Vagina (tissue), 2 donors: ENCODE data around the gene FXYD3.

Source experiments
- POLR2A ChIP-seq, 2 donors: fragments of 450-650 bp; IDR thresholded peaks; one replicate each; pipeline ENCODE4 v1.6.1; 2017; ENCODE audit warnings: antibody characterized with exemption in 2 of 2, mild to moderate bottlenecking in 2 of 2, moderate library complexity in 2 of 2
- TF ChIP-seq, protein P1 (sequence below), 3 experiments: fragments of 450-650 bp in 2 of 3; fragments of 200-600 bp in 1 of 3; sonication (generic) in 1 of 3; IDR thresholded peaks; one replicate each; pipeline ENCODE4 v1.5.1; 2017 to 2019; ENCODE audit warnings: antibody characterized with exemption in 3 of 3, mild to moderate bottlenecking in 2 of 3, moderate library complexity in 2 of 3

DNA sequence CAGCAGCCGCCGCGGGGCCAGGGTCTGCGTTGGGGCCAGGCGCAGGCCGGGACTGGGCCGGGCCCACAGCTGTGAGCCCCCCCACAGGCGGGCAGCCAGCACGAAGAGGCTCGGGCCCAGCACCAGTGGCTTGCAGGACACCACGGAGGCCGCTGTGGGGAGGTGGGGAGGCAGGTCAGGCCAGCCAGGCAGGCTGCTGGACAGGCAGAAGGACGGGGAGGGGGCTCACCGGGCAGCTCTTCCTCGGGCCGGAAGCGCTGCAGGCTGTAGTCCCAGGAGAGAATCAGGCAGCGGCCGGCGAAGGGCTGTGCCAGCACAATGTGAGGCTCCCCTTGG lies 11.0 kb downstream of the FXYD3 start:
- TF ChIP-seq POLR2A (IDR thresholded peaks at IDR 0.05): no peak
- TF ChIP-seq, protein P1, sequence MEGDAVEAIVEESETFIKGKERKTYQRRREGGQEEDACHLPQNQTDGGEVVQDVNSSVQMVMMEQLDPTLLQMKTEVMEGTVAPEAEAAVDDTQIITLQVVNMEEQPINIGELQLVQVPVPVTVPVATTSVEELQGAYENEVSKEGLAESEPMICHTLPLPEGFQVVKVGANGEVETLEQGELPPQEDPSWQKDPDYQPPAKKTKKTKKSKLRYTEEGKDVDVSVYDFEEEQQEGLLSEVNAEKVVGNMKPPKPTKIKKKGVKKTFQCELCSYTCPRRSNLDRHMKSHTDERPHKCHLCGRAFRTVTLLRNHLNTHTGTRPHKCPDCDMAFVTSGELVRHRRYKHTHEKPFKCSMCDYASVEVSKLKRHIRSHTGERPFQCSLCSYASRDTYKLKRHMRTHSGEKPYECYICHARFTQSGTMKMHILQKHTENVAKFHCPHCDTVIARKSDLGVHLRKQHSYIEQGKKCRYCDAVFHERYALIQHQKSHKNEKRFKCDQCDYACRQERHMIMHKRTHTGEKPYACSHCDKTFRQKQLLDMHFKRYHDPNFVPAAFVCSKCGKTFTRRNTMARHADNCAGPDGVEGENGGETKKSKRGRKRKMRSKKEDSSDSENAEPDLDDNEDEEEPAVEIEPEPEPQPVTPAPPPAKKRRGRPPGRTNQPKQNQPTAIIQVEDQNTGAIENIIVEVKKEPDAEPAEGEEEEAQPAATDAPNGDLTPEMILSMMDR (IDR thresholded peaks at IDR 0.05): no peak
